OCI-M2 (cell line): ENCODE data around the gene SERPINA3.

Experiments used
- DNase-seq: peaks from one replicate; lab custom pipeline; 2025; ENCODE audit not compliant: unreplicated experiment; lab: John Stamatoyannopoulos, UW

Gene SERPINA3

DNA sequence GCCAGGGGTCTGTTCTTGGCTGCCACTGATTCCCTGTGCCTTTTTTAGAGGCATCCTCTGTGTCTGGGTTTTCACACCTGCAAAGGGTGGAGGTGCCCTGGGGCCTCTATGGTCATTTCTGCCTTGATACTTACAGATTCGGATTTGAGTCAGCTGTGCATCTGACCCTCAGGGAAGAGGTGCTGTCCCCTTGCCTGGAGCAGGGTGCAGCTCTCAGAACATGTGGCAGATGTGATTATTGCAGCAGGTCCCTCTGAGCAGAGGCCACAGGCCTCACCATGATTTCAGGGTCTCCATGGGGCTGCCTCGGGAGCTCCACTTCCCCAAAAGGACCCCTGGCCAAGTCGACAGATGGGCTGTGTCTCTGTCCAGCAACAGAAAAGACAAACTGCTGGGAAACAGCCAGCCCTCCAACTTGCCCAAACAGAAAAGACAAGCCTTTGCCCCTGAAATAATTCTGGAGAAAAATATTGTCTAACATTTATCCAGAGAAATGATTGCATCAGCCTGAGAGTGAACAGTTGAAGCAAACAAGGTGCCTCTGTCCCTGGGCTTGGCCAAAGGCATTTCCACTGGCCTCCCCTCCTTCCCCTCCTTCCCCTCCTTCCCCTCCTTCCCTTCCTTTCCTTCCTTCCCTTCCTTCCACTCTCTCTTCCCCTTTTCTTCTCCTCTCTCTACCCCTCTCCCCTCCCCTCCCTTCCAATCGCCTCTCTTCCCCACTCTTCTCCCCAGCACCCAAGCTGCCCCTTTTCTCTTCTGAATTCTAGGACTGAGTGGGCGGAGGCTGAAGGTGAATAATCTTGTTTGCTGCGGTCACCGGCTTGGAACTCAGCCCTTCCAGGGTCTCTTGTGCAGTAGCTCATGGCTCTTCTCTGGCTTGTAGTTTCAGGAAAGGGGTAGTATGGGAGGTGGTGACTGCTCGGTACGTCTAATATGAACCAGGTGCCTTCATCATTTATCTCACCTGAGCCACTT is 676 bp downstream of the SERPINA3 start:
- DNase-seq = no peak

DNA sequence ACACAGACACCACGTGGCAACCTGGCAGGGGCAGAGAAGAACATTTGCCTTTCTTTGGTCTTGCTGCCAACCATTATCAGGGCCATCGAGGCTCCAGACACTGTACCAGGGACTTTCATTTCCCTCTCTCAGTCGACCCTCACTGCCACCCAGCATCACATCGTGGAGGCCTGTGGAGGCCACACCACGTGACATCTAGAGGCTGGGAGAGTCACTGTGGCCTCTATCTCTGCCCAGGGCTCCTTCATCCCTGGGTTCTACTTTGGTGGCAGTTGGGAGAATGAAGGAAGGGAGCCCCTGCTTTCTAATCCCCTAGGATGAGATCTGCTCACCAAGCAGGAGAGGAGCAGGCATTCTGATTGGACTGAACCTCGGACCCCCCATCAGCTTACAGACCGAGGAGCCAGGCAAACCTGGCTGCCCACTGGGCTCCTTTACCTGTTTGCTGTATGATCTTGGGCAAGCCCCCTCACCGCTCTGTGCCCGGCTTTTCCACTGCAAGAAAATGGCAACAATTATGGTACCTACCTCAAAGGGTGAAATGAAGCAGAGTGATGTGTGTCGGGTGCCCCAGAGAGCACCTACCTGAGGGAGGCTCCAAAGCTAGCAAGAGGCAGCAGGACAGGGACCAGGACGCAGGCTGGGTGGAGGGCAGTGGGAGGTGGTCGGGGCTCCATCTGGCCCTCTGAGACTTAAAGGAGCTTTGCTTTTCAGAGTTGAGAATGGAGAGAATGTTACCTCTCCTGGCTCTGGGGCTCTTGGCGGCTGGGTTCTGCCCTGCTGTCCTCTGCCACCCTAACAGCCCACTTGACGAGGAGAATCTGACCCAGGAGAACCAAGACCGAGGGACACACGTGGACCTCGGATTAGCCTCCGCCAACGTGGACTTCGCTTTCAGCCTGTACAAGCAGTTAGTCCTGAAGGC is 1.8 kb downstream of the SERPINA3 start:
- no peak for DNase-seq

DNA sequence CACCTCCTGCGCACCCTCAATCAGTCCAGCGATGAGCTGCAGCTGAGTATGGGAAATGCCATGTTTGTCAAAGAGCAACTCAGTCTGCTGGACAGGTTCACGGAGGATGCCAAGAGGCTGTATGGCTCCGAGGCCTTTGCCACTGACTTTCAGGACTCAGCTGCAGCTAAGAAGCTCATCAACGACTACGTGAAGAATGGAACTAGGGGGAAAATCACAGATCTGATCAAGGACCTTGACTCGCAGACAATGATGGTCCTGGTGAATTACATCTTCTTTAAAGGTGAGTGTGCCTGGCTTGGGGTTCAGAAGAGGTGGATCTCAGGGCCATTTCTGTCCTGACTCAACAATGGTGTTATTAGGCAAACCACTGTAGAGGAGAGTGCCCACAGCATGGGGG is 2.6 kb downstream of the SERPINA3 start:
- DNase-seq = no peak

DNA sequence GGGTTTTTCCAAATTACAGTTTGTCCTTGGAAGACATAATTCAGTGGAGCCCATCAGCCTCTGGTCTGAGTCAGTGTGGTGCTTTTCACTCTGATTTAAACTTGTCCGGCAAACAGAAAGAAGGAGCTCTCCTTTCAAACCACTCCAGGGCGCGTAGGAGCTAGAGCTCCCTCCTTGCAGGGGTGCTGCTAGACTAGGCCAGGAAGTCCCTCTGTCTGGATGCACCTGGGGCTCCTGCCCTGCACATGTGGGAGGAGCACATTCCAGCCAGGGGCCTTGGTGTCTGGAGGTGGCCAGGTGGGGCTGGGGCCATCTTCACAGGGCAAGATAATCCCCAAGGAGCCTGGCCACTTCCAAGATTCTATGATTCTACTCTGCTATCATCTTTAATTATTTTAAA is 3.1 kb downstream of the SERPINA3 start:
- no peak for DNase-seq

DNA sequence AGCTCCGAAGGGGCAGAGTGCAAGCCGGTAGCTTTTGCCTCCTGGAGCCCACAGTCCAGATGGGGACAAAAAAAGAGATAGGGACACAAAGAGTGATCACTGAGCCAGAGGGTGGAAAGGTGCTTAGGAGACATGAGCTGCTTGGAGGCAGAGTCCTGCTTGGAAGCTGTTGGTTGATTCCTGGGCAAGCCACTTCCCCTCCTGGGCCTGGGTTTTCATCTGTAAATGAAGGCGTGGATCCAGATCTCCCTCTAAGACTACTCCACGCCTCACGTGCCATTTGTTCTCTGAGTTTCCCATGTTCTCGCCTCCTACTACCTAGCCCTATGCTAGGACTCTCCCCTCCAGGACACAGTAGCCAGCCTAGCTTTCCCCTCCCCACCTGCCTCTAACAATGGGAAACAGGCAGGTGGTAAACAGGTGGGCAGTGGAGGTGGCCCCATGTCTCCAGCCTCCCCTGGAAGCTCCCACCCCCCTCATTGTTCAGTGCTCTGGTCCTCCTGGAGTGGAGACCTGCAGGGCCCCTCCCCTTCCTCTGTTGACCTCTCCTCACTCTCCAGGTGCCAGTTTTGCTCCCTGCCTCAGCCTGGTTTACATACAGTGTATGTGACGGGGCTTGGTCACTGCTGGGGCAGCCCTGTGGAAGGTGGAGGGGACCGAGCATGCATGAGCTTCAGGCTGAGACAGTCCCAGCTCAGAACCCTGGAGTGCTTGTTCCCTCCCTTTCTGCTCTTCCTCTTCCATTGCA is 3.8 kb downstream of the SERPINA3 start:
- DNase-seq = no peak

DNA sequence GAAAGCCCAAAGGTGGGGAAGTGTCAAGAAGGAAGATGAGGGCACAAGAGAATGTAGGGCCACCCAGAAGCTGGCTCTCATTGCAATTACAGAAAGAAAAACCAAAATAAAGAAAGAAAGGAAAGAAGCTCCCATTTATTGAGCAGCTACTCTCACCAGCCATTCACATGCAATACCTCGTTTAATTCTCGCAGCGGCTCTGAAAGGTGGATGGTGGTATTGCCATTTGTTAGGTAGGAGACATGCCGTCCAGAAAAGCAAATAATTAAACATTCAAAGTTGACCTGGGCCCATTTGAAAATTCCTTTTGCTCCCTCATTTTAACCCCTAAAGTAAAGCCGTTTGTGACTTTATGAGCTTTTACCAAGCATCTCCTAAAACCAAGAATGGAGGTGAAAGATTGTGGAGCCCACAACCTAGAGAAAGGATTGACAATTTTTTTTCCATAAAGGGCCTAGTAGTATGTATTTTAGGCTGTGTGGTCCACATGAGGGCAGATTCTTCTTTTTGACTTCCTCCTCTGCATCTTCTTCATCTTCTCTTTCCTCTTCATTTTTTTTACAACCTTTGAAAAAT is 5.3 kb downstream of the SERPINA3 start:
- no peak for DNase-seq

DNA sequence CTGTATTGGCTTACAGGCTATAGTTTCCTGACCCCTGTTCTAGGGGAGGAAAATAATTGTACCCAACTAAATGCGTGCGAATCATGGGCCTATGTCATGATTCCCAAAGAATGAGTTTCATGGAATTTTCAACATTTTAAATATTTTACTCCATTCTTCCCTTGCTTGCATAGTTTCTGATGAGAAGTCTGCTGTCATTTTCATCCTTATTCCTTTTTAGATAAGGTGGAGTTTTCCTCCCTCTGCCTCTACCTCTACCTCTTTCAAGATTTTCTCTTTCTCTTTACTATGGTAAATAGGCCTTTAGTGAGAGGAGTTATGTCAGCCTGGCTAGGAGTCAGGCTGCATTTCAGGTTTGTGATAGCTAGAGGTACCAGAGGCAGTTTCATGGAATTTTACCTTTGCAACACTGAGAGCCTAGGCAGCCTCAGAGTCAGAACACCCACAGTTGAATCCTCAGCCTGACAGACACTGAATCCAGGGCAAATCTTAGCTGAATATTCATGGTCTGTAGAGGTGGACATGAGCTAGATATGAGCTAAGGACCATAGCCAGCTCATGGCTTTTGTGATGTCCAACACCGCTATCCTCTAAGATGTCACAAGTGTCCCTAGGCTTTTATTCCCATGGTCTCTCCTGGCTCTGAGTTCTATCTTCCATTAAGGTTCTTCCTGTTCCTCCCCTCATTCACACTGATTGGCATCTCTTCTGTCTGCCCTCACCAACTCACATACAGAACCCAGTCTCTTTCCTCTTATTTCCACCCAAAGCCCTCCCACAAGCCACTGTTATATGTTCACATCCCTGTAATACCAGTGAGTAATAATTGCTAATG is 6.0 kb downstream of the SERPINA3 start:
- DNase-seq = no peak

DNA sequence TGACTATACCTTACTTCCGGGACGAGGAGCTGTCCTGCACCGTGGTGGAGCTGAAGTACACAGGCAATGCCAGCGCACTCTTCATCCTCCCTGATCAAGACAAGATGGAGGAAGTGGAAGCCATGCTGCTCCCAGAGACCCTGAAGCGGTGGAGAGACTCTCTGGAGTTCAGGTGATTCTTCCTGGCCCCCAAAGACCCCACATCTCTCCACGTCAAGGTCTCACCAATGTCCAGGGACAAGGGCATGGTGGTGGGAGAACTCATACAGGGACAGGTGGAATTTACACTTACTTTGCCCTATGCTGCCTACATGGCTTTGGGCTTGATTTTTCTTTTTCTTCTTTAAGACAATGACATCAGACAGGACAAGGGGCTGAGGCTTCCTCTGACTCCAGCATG is 7.1 kb downstream of the SERPINA3 start:
- DNase-seq = no peak

DNA sequence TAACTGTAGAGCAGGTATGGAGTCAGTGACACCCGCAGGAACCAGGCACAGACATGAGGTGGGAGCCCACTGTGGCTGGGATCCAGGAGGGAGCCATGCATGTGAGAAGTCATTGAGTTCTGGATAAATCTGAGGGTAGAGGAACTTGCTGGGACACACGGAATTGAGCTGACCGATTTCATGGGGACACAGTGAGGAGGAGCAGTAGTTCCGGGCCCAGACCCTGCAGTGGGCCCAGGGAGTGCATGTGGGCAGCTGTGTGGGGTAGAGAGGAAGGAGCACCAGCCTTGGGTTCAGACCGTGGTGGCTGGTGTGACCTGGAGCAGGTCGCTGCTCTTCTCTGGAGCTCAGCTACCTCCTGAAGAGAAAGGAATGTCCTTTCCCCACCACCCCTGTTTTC is 8.4 kb downstream of the SERPINA3 start:
- DNase-seq = no peak

DNA sequence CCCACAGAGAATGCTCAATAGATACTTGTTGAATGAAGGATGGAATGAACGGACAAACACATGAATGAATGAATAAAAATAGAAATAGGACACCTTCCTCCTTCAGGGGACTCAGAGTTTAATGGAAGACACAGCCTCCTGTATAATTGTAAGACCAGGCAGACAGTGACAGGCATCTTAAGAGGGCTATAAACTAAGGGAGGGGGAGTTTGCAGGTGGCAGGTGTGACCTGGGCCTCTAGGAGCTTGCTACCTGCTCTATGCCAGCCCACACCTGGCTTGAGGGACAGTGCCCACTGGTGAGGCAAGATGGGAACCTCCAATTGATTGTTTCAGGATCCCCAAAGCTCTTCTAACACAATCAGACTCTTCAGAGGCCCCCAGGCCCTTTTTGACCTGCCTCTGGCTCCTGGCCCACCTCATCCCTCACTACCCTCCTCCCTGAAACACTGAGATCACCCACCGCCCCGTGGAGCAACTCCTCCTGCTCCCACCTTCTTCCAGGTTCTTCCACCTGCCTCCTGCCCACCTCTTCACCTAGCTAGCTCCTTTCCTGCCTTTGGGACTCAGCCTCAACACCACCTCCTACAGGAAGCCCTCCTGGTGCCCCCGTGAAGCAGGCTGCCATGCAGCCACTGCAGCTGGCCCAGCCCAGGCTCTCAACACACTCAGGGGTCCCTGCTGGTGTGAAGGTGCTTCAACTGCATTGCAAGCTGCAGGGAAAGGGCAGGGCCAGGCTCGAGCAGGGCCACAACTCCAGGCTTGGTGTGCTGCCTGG is 9.4 kb downstream of the SERPINA3 start:
- no peak for DNase-seq

DNA sequence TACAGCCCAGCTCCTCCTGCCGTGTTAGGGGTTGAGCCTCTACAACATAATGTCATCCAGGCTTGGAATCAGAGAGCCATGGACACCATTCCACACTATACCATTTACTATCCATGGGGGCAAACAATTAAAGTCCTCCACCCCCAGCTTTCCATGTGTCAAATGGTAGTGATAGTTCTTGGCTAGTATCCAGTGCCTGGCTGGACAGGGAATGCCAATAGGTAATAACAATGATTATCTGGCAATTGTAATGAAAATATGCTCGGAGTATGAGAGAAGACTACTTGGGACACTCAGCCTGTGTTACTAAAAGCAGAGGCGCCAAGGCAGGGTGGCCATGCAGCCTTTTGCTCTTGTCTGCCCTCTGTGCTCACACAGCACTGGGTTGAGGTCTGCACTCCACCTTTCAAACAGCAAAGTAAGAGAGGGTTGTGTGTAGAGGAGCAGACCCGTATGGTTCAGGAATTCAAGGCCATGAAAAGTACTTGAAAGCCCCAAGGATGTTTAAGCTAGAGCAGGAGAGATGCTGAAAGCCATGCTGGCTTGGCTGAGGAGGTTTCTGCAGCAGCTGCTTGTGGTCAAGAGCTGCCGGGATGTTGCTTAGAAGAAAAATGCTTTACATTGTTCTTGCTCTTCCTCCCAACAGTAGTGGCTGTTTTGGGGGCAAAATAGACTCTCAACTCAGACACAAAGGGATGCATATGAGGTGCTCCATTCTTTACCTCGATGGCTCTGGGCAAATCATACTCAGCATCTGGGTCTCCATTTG is 10.6 kb downstream of the SERPINA3 start:
- DNase-seq = no peak

DNA sequence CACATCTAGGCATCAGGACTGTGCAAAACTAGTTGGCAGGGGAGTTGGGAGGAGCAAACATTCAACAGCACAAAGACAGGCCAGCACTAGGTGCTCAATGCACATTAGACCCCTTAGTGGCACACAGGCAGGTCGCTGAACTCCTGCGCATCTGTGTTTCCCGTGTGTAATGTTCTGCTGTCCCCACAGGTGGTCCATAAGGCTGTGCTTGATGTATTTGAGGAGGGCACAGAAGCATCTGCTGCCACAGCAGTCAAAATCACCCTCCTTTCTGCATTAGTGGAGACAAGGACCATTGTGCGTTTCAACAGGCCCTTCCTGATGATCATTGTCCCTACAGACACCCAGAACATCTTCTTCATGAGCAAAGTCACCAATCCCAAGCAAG is 11.2 kb downstream of the SERPINA3 start:
- DNase-seq = no peak

DNA sequence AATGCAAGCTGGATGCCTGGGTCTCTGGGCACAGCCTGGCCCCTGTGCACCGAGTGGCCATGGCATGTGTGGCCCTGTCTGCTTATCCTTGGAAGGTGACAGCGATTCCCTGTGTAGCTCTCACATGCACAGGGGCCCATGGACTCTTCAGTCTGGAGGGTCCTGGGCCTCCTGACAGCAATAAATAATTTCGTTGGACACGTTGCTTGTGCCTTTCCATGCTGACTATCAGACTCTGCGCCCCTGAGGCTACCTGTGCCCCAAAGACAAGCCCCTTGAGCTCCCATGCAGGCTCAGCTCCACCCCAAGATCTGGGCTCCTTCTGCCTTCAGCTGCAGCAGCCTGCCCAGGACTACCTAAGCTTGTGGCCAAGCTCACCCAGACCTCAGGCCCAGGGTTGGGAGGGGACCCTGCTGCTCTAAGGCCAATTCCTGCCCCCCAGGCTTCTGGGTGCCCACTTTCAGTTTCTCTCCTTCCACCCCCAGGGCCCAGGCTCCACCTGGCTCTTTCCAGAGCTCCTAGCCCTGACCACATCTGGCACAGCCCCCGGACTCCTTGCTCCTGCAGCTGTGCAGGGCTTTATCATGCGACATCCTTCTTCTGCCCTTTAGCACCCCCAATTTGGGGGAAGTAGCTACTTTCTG is 11.8 kb downstream of the SERPINA3 start:
- no peak for DNase-seq

DNA sequence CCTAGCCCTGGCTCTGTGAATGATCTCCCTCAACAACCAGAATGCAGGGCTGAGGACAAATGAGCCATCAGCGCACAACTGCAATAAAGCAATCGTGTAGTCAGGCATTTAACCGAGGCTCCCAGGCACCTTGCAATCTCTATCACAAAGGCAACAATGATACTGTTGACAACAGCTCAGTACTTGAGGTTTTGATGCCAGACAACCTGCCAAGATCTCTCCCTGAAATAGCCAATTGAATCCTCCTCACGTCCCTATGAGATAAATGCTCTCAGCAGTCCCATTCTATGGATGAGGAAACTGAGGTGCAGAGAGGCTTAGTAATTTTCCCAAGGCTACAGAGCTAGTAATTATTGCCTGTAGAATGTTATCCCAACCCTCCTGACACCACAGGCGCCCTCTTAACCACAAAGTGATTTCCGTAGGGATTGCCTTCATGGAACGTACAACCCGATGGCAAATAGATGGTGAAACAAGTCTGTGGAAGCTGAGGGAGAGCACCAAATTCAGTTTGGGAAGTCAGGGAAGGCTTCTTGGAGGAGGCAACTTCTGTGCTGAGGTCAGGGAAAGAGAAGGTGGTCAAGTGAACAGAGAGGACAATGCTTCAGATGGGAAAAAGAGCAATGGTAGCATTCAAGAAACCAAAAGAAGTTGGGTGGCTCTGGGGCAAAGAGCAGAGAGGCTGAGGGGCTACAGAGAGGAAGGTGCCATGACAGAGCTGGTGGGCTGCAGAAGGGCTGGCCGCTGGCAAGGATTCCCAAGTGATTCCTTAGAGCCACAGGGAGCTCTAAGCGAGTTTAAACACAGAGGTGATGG is 12.6 kb downstream of the SERPINA3 start:
- DNase-seq = no peak

DNA sequence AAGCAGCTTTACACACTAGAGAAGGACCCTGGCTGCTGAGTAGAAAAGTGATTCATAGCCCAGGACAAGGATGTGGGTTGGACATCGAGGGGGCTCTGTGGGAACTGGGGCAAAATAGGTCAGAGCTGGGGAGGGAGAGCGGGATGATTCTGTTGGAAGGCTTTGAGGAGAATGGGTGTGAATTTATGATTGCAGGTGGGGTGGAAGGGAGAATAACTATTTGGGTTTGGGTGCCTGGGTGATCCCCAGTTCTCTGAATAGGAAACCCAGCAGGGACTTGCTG is 13.1 kb downstream of the SERPINA3 start:
- no peak for DNase-seq

DNA sequence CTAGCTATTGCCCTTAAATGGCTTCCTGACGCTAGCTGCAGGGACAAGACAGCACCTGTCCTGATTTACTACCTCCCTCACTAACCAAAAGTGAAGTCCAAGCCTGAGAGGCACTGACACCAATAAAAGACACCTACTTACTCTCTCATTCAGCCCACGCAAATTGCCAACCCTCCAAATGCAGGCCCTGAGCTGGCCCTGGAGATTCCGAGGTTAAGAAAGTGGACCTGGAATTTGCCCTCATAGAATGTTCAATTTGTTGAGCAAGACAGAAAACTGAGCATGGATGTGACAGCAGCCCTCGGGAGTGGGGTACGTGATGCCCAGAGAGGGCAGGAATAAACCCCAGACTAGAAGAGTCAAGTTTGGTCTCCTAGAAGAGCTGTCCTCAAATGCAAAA is 16.4 kb downstream of the SERPINA3 start:
- no peak for DNase-seq

DNA sequence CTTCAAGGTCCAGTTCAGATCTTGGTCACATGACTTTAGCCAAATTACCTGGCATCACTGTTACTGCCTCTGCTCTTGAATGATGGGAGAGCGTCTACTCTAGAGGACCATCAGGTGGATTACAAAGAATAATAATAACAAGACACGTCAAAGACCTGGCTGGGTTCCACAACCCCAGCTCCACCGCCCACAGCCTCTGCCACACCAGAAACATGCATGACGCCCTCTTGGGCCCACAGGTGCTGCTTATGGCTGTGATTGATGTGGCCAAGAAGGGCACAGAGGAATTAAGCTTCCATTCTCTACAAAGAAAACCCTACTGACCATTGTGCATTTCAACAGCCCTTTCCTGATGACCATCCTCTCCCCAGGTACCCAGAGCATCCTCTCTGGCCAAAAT is 18.2 kb downstream of the SERPINA3 start:
- DNase-seq = no peak
